H1 (cell line): ENCODE data around the gene RERE. TPM values are rescaled to one million over a fixed set of nuclear protein-coding genes. Genes with fewer than 3 reads are reported as not detected.

Experiments used
- CTCF ChIA-PET: fragments of 300-600 bp; sonication (Branson Sonifier 250); formaldehyde crosslinking; loops from one replicate; lab custom pipeline; 2021; ENCODE audit not compliant: partially characterized antibody; lab: Charles Lee
- POLR2A ChIA-PET: fragments of 300-600 bp; sonication (Branson Sonifier 250); formaldehyde crosslinking; loops from one replicate; lab custom pipeline; 2021; ENCODE audit warnings: inconsistent platforms; ENCODE audit not compliant: partially characterized antibody; lab: Charles Lee
- DNase-seq, 2 experiments: peaks; one replicate each; pipeline versions ENCODE4 v3.0.0 to v3.0.0-alpha.2; 2010 to 2022; ENCODE audit warnings: low spot score in 2 of 2, low read depth in 1 of 2, mixed read lengths in 1 of 2
- FAIRE-seq: peaks from 2 replicates; lab custom pipeline; 2011; peaks lifted over from hg19 to GRCh38; lab: Jason Lieb, UNC
- H2AFZ ChIP-seq: 2 replicates; pipeline ENCODE4 v1.8.1; 2012; ENCODE audit warnings: low read length, inconsistent platforms
- H2AK5ac ChIP-seq: 2 replicates; pipeline ENCODE4 v1.6.1; 2013; ENCODE audit warnings: low read depth, low read length
- H2BK120ac ChIP-seq: replicated peaks from 2 replicates; pipeline ENCODE3; 2013; ENCODE audit warnings: low read depth, low read length, inconsistent platforms
- H2BK12ac ChIP-seq: 2 replicates; pipeline ENCODE4 v1.6.1; 2013; ENCODE audit warnings: low read depth, low read length
- H2BK15ac ChIP-seq: 2 replicates; pipeline ENCODE4 v1.6.1; 2013; ENCODE audit warnings: low read length
- H2BK20ac ChIP-seq: 2 replicates; pipeline ENCODE4 v1.6.1; 2013; ENCODE audit warnings: low read length
- H2BK5ac ChIP-seq: 2 replicates; pipeline ENCODE4 v1.6.1; 2013; ENCODE audit warnings: low read depth, low read length
- H3K14ac ChIP-seq: 2 replicates; pipeline ENCODE4 v1.6.1; 2013; ENCODE audit warnings: inconsistent platforms; ENCODE audit not compliant: insufficient read length
- H3K18ac ChIP-seq: 2 replicates; pipeline ENCODE4 v1.6.1; 2013; ENCODE audit warnings: low read length; ENCODE audit errors: extremely low read depth
- H3K23ac ChIP-seq: 2 replicates; pipeline ENCODE4 v1.6.1; 2013; ENCODE audit warnings: inconsistent platforms; ENCODE audit not compliant: insufficient read length
- H3K23me2 ChIP-seq: 2 replicates; pipeline ENCODE4 v1.6.1; 2013; ENCODE audit warnings: low read depth, low read length
- H3K27ac ChIP-seq: 2 replicates; pipeline ENCODE4 v1.6.1; 2011; ENCODE audit warnings: low read depth, low read length, inconsistent platforms
- H3K27me3 ChIP-seq, 4 experiments: replicated peaks in 1 of 4; 1 replicate in 1 of 4; 2 replicates in 3 of 4; pipeline versions ENCODE4 v1.6.1 to v1.8.1; 2011 to 2013; ENCODE audit warnings: low read length in 3 of 4, mild to moderate bottlenecking in 3 of 4, inconsistent platforms in 2 of 4, mixed read lengths in 2 of 4, moderate library complexity in 1 of 4; ENCODE audit not compliant: control insufficient read depth in 3 of 4, insufficient read depth in 3 of 4; ENCODE audit errors: extremely low read depth in 1 of 4
- H3K36me3 ChIP-seq, 4 experiments: 2 replicates each; pipeline versions ENCODE4 v1.6.1 to v1.8.1; 2011 to 2013; ENCODE audit warnings: mild to moderate bottlenecking in 4 of 4, low read length in 3 of 4, moderate library complexity in 2 of 4, control low read depth in 1 of 4, inconsistent platforms in 1 of 4; ENCODE audit not compliant: insufficient read depth in 4 of 4, control insufficient read depth in 2 of 4
- H3K4ac ChIP-seq: replicated peaks from 2 replicates; pipeline ENCODE3; 2013; ENCODE audit warnings: low read length, low read depth, mixed read lengths, inconsistent platforms; ENCODE audit not compliant: insufficient read length
- H3K4me1 ChIP-seq, 4 experiments: replicated peaks in 1 of 4; 1 replicate in 1 of 4; 2 replicates in 3 of 4; pipeline versions ENCODE4 v1.6.1 to v1.8.1; 2011 to 2013; ENCODE audit warnings: low read length in 3 of 4, inconsistent platforms in 2 of 4, mixed read lengths in 1 of 4; ENCODE audit not compliant: insufficient read depth in 4 of 4, control insufficient read depth in 3 of 4
- H3K4me2 ChIP-seq, 2 experiments: 2 replicates each; pipeline versions ENCODE4 v1.6.1 to v1.8.1; 2011 to 2013; ENCODE audit warnings: low read depth in 2 of 2, low read length in 2 of 2, control low read depth in 1 of 2, inconsistent platforms in 1 of 2, mild to moderate bottlenecking in 1 of 2; ENCODE audit not compliant: insufficient read depth in 1 of 2
- H3K4me3 ChIP-seq, 4 experiments: fragments of 200-600, 300-600 bp in 1 of 4; sonication (generic), shearing (Covaris generic), sonication (Bioruptor Twin) in 1 of 4; 2 replicates each; pipeline versions ENCODE4 v1.5.1 to v1.8.1; 2011 to 2016; ENCODE audit warnings: low read length in 4 of 4, low read depth in 3 of 4, control low read depth in 2 of 4, inconsistent platforms in 2 of 4, mild to moderate bottlenecking in 2 of 4, mixed read lengths in 1 of 4, moderate library complexity in 1 of 4; ENCODE audit not compliant: insufficient read depth in 2 of 4; ENCODE audit errors: extremely low read depth in 1 of 4
- H3K56ac ChIP-seq: replicated peaks from 2 replicates; pipeline ENCODE3; 2013; ENCODE audit warnings: low read depth, mild to moderate bottlenecking, mixed read lengths, low read length, inconsistent platforms; ENCODE audit not compliant: insufficient read length
- H3K79me1 ChIP-seq: 2 replicates; pipeline ENCODE4 v1.6.1; 2013; ENCODE audit warnings: low read depth, low read length, control low read depth
- H3K79me2 ChIP-seq, 2 experiments: 2 replicates each; pipeline versions ENCODE4 v1.6.1 to v1.8.1; 2012 to 2013; ENCODE audit warnings: low read length in 2 of 2, mild to moderate bottlenecking in 2 of 2, inconsistent platforms in 1 of 2; ENCODE audit not compliant: insufficient read depth in 2 of 2, control insufficient read depth in 1 of 2
- H3K9ac ChIP-seq, 4 experiments: replicated peaks in 1 of 4; 1 replicate in 1 of 4; 2 replicates in 3 of 4; pipeline versions ENCODE4 v1.6.1 to v1.8.1; 2011 to 2013; ENCODE audit warnings: low read depth in 3 of 4, low read length in 3 of 4, control low read depth in 2 of 4, mild to moderate bottlenecking in 2 of 4, moderate library complexity in 2 of 4, inconsistent platforms in 1 of 4; ENCODE audit errors: extremely low read depth in 1 of 4
- H3K9me3 ChIP-seq, 2 experiments: 2 replicates each; pipeline versions ENCODE4 v1.6.1 to v1.8.1; 2012 to 2013; ENCODE audit warnings: mild to moderate bottlenecking in 2 of 2, moderate library complexity in 2 of 2, control low read depth in 1 of 2, inconsistent platforms in 1 of 2, low read depth in 1 of 2, low read length in 1 of 2, mixed read lengths in 1 of 2; ENCODE audit not compliant: insufficient read depth in 2 of 2
- H4K20me1 ChIP-seq, 2 experiments: replicated peaks in 1 of 2; 2 replicates each; pipeline versions ENCODE3 to v1.8.1; 2011 to 2013; ENCODE audit warnings: inconsistent platforms in 2 of 2, low read length in 2 of 2, mild to moderate bottlenecking in 1 of 2; ENCODE audit not compliant: insufficient read depth in 2 of 2, control insufficient read depth in 1 of 2
- H4K5ac ChIP-seq: 2 replicates; pipeline ENCODE4 v1.6.1; 2013; ENCODE audit warnings: low read length, low read depth, mixed read lengths, inconsistent platforms; ENCODE audit not compliant: insufficient read length
- H4K8ac ChIP-seq: 2 replicates; pipeline ENCODE4 v1.8.0; 2013; ENCODE audit warnings: mild to moderate bottlenecking, moderate library complexity, low read length, inconsistent platforms; ENCODE audit not compliant: insufficient read depth; ENCODE audit errors: extremely low read depth
- H4K91ac ChIP-seq: replicated peaks from 2 replicates; pipeline ENCODE3; 2013; ENCODE audit warnings: low read length, mixed read lengths, inconsistent platforms; ENCODE audit not compliant: insufficient read length
- BACH1 ChIP-seq: IDR thresholded peaks from 2 replicates; pipeline ENCODE4 v1.6.1; 2012; ENCODE audit warnings: low read length, improper control_type of control experiment
- BCL11A ChIP-seq, 2 experiments: IDR thresholded peaks; one replicate each; pipeline ENCODE4 v1.6.1; 2011; ENCODE audit warnings: low read depth in 2 of 2, low read length in 2 of 2, mild to moderate bottlenecking in 2 of 2
- CTCF ChIP-seq, 3 experiments: IDR thresholded peaks; 1 replicate in 2 of 3; 2 replicates in 1 of 3; pipeline versions ENCODE4 v1.5.1 to v1.6.1; 2011; ENCODE audit warnings: low read length in 3 of 3, mild to moderate bottlenecking in 3 of 3, inconsistent platforms in 2 of 3, low read depth in 1 of 3, moderate library complexity in 1 of 3; ENCODE audit not compliant: insufficient read depth in 1 of 3; ENCODE audit errors: control extremely low read depth in 1 of 3
- HDAC2 ChIP-seq, 2 experiments: fragments of 300-600 bp in 1 of 2; sonication (generic) in 1 of 2; IDR thresholded peaks; 2 replicates each; pipeline ENCODE4 v1.6.1; 2011 to 2012; ENCODE audit warnings: low read depth in 2 of 2, low read length in 2 of 2, mild to moderate bottlenecking in 2 of 2, moderate library complexity in 2 of 2, borderline replicate concordance in 1 of 2, inconsistent platforms in 1 of 2
- JUN ChIP-seq: IDR thresholded peaks from 2 replicates; pipeline ENCODE4 v1.6.1; 2011; ENCODE audit warnings: low read depth, mild to moderate bottlenecking, improper control_type of control experiment, low read length
- RFX5 ChIP-seq: IDR thresholded peaks from 2 replicates; pipeline ENCODE4 v1.6.1; 2011; ENCODE audit warnings: low read depth, low read length, improper control_type of control experiment, borderline replicate concordance
- RNF2 ChIP-seq: fragments of 200-900, 300-1000 bp; sonication (generic); IDR thresholded peaks from 2 replicates; pipeline ENCODE4 v1.7.1; 2016; ENCODE audit warnings: borderline replicate concordance, low read depth, mild to moderate bottlenecking, antibody characterized with exemption, low read length; ENCODE audit not compliant: poor library complexity, severe bottlenecking; ENCODE audit errors: missing control alignments
- TAF7 ChIP-seq: optimal IDR thresholded peaks from 2 replicates; pipeline ENCODE3; 2011; ENCODE audit warnings: low read depth, mild to moderate bottlenecking, inconsistent platforms, low read length, moderate library complexity, borderline replicate concordance
- TCF12 ChIP-seq: IDR thresholded peaks from 2 replicates; pipeline ENCODE4 v1.6.1; 2011; ENCODE audit warnings: low read depth, mild to moderate bottlenecking, low read length
- WGBS, 2 experiments: shearing (Covaris generic) in 1 of 2; methylation state at CpG; one replicate each; pipeline versions ENCODE4 v1.1.6 to v1.1.7; 2013 to 2015; ENCODE audit warnings: low lambda C conversion rate in 2 of 2, mixed read lengths in 2 of 2, inconsistent platforms in 1 of 2, low coverage in 1 of 2, missing lambda C conversion rate in 1 of 2; ENCODE audit not compliant: insufficient replicate concordance in 2 of 2, insufficient coverage in 1 of 2, insufficient read length in 1 of 2; ENCODE audit errors: extremely low coverage in 1 of 2, missing lambda C conversion rate in 1 of 2; 5-methylcytosine and 5-hydroxymethylcytosine counted together
- polyA plus RNA-seq, 7 experiments: library from polyadenylated mRNA; depleted of rRNA in 3 of 7; stranded (reverse) in 5 of 7; unstranded in 2 of 7; fragments of >200 nt in 5 of 7; fragments of 200-250 nt in 2 of 7; gene quantifications; 1 replicate in 5 of 7; 2 replicates in 1 of 7; 4 replicates in 1 of 7; pipeline versions ENCODE4 v1.2.1 to v1.2.3, GENCODE V29; 2011 to 2013; ENCODE audit warnings: missing spikeins in 2 of 7, mixed read lengths in 2 of 7
- total RNA-seq: library from RNA; stranded (reverse); fragmentation: NEBNext Ultra II Directional; extraction: Animal tissue kit (Norgen Biotek cat#: 25700); gene quantifications from 2 replicates; pipeline ENCODE4 v1.2.1, GENCODE V29; 2021

Gene RERE
- total and polyA plus RNA-seq, 2 of the 8 experiments (the other 6 are each of a cell fraction or from before 2014, with no cell fraction given) = 15.3 to 142 TPM

- Histone ChIP-seq H3K27me3 (no peaks in the 10 kb centered on the region; a peak in 1 of 7 replicates), H4K20me1 (peaks cover 0 to 2% of the 10 kb centered on the region in 2 experiments), H3K4me2 (no peak overlapping the region), H3K4me1 (peaks cover 2 to 7% (median 5%) of the 10 kb centered on the region in 4 experiments; a peak in 4 of 7 replicates), H3K14ac (no peak overlapping the region), H4K91ac (no peak overlapping the region), H2BK20ac (no peak overlapping the region), H2BK5ac (no peak overlapping the region), H4K5ac (no peak overlapping the region), H4K8ac (no peak overlapping the region), H3K18ac (no peak overlapping the region), H2BK120ac (no peak overlapping the region), H3K56ac (no peak overlapping the region), H3K9ac (no peak overlapping the region), H3K23ac (no peak overlapping the region), H2AK5ac (no peak overlapping the region), H3K23me2 (no peaks in the 10 kb centered on the region), H2BK15ac (no peak overlapping the region), H2BK12ac (no peak overlapping the region), H3K27ac (no peak overlapping the region), H3K9me3 (no peaks in the 10 kb centered on the region), H3K79me1 (peaks cover 4% of the 10 kb centered on the region), H2AFZ (no peak overlapping the region), H3K4me3 (no peak overlapping the region), H3K79me2 (peaks cover 0 to 68% of the 10 kb centered on the region in 2 experiments; a peak in 2 of 4 replicates), H3K36me3 (no peaks in the 10 kb centered on the region), H3K4ac (no peak overlapping the region)
- ChIA-PET CTCF (interaction anchor here (0.6 to 1.7 kb wide), 4 partner anchors 12 to 107 kb away, joined by 3 to 4 read pairs (median 3); no protein-coding TSS in a partner anchor), POLR2A (interaction anchor here (0.6 kb wide), 1 partner anchor 949 kb away, joined by 3 read pairs; no protein-coding TSS in a partner anchor)
- no peak for FAIRE-seq
- no peak for DNase-seq
- WGBS, 2 experiments = 85% methylated on average over 4 of the region's 4 CpGs; no CpG with 5 or more reads in 1 of the 2 experiments
- no peak for TF ChIP-seq RFX5
- TF ChIP-seq TCF12 = no peak
- no peak for TF ChIP-seq BCL11A (IDR thresholded peaks at IDR 0.05; ENCODE audit: low read depth in 2 of 2, low read length in 2 of 2)
- TF ChIP-seq HDAC2 (IDR thresholded peaks at IDR 0.05; ENCODE audit: borderline replicate concordance in 1 of 2, low read depth in 2 of 2, low read length in 2 of 2) = no peak
- TF ChIP-seq JUN = no peak
- TF ChIP-seq RNF2 = no peak
- TF ChIP-seq TAF7 = no peak
- TF ChIP-seq BACH1 = no peak
- no peak for TF ChIP-seq CTCF (IDR thresholded peaks at IDR 0.05; ENCODE audit: control extremely low read depth in 1 of 3, insufficient read depth in 1 of 3, low read depth in 1 of 3, low read length in 3 of 3)
Observed at GRCh38 chr1:8751984-8752383, 65.5 kb downstream of the RERE start.
